ENCODE results near the gene FARSB. TPM values are rescaled to one million over a fixed set of nuclear protein-coding genes. Genes with fewer than 3 reads are reported as not detected.

Gene FARSB
- total RNA-seq, 2 donors from 2014 or later, result 11.3 to 13.7 TPM

DNA sequence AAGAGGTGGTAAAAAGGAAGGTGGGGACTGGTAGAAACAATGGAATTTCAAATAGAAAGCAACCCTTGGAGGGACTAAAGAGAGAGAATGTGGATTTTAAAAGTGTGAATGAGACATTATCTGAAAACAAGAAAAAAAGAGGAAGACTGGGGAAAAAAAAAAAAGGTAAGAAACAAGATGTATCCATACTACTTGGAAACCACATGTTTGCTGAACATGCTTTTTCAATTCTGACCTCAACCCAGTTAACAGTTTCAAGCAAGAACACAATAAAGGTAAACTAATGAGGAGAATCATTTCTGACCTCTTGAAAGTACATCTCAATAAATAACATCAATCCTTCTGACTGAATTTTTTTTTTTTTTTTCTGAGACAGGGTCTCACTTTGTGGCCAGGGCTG, 2.6 kb downstream of the FARSB start:
- H3K4me3 ChIP-seq, result no peak overlapping the region
- TF ChIP-seq, protein P1, sequence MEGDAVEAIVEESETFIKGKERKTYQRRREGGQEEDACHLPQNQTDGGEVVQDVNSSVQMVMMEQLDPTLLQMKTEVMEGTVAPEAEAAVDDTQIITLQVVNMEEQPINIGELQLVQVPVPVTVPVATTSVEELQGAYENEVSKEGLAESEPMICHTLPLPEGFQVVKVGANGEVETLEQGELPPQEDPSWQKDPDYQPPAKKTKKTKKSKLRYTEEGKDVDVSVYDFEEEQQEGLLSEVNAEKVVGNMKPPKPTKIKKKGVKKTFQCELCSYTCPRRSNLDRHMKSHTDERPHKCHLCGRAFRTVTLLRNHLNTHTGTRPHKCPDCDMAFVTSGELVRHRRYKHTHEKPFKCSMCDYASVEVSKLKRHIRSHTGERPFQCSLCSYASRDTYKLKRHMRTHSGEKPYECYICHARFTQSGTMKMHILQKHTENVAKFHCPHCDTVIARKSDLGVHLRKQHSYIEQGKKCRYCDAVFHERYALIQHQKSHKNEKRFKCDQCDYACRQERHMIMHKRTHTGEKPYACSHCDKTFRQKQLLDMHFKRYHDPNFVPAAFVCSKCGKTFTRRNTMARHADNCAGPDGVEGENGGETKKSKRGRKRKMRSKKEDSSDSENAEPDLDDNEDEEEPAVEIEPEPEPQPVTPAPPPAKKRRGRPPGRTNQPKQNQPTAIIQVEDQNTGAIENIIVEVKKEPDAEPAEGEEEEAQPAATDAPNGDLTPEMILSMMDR (IDR thresholded peaks at IDR 0.05), result no peak

DNA sequence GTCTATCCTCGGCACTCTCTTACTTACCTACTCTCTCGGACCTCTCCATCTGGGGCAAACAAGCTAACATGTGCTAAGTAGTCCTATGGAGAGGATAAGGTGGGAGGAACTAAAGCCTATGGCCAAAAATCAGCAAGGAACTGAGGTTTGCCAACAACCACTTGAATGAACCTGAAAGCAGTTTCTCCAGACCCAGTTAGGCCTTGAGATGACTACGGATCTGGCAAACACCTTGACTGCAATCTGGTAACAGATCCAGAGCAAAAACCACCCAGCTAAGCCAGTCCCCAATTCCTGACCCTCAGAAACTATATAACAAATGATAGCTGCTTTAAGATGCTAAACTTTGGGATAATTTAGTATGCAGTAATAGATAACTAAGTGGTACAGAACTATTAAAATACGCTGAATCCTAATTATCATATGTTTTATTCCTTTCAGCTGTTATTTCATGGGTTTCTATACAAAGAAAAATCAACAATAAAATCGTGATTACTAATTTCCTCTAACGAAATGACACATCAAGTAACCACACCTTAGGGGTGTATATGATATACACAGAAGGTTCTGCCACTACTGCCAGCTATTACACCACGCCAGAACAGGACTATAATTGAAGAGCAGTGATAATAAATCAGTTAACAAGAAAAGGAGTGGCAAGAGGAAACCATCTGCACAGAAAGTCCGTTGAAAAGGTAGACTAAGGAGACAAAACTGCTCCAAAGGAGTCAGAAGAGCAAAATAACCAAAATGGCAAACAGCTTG, 3.2 kb downstream of the FARSB start:
- Histone ChIP-seq H3K4me3 (no peak overlapping the region), H3K4me1 (peaks cover 0 to 21% of the 10 kb centered on the region in 2 donors), H3K27ac (no peak overlapping the region), H3K36me3 (peaks cover 10% of the 10 kb centered on the region), H3K9me3 (no peaks in the 10 kb centered on the region), H3K27me3 (no peaks in the 10 kb centered on the region)
- DNase-seq (ENCODE audit: low spot score), result no peak
- TF ChIP-seq, protein P1 (IDR thresholded peaks at IDR 0.05), result no peak

More for the DNA sequence above, 2.6 kb downstream of the FARSB start:
- no peak for DNase-seq (ENCODE audit: low spot score)
- Histone ChIP-seq H3K9me3 (no peaks in the 10 kb centered on the region), H3K27me3 (no peaks in the 10 kb centered on the region), H3K36me3 (peaks cover 4% of the 10 kb centered on the region), H3K27ac (no peak overlapping the region), H3K4me1 (peaks cover 0 to 21% of the 10 kb centered on the region in 2 donors)

- DNase-seq (ENCODE audit: low spot score), result no peak
- TF ChIP-seq, protein P1 (IDR thresholded peaks at IDR 0.05), result no peak
- H3K4me1 ChIP-seq, result peaks cover 0 to 18% of the 10 kb centered on the region in 2 donors
- peaks cover 18% of the 10 kb centered on the region for H3K36me3 ChIP-seq
- H3K27me3 ChIP-seq, result no peaks in the 10 kb centered on the region
- H3K9me3 ChIP-seq, result no peaks in the 10 kb centered on the region
- H3K27ac ChIP-seq, result no peak overlapping the region
- H3K4me3 ChIP-seq, result no peak overlapping the region
These were observed 4.0 kb downstream of the FARSB start for GRCh38 chr2:222651718-222652418.

DNA sequence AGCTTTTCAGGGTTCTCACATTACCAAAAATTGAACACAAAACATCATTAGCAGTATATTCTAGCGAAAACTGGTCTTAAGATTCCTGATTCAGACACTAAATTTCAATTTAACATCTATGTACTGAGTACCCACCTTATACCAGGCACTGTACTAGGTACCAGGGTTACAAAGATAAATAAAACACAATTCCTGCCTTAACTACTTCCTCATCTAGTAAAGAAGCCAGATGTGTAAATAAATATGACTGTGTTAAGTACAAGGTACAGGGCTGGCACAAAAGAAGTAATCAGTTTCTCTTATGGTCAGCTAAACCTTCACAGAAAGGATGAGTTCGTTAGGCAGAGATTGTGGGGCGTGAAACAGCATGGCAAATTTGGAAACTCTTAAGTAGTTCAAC, 6.1 kb downstream of the FARSB start:
- DNase-seq (ENCODE audit: low spot score), result no peak
- TF ChIP-seq, protein P1 (IDR thresholded peaks at IDR 0.05), result no peak
- no peak overlapping the region for H3K27ac ChIP-seq
- no peak overlapping the region for H3K4me3 ChIP-seq
- H3K27me3 ChIP-seq, result no peaks in the 10 kb centered on the region
- no peaks in the 10 kb centered on the region for H3K9me3 ChIP-seq
- peaks cover 22% of the 10 kb centered on the region for H3K36me3 ChIP-seq
- H3K4me1 ChIP-seq, result peaks cover 0 to 7% of the 10 kb centered on the region in 2 donors

DNA sequence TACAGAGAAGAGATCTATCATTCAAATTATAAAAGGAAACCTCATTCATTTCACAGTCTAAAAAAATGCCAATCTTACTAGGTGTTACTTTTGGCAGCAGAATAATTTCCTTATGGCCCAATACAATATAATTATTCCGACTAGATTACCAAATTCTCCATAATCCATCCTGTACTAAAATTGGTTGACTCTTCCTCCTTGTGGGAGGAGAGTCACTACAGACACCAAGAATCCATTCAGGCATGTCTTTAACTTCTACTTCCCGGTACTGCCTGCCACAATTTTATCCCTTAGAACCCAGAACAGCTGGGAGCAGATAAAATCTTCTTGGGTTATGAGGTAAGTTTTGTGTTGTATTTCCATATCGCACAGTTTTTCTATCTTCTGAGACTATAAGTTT, 9.9 kb downstream of the FARSB start:
- Histone ChIP-seq H3K9me3 (no peaks in the 10 kb centered on the region), H3K4me1 (no peaks in the 10 kb centered on the region), H3K4me3 (no peak overlapping the region), H3K27me3 (no peaks in the 10 kb centered on the region), H3K27ac (no peak overlapping the region), H3K36me3 (peaks cover 30% of the 10 kb centered on the region)
- no peak for DNase-seq (ENCODE audit: low spot score)
- TF ChIP-seq, protein P1 (IDR thresholded peaks at IDR 0.05), result no peak
